Activated CD8-positive, alpha-beta T cell treated with anti-CD3 and anti-CD28 coated beads for 36 hours (primary cell): ENCODE measurements around the gene STK39. TPM values are rescaled to one million over a fixed set of nuclear protein-coding genes. Genes with fewer than 3 reads are reported as not detected.

Experiments used
- ATAC-seq: fragments of 200-7000 bp; cut with Tn5 transposase; one replicate; pipeline ENCODE4 v1.10.0; 2021; ENCODE audit warnings: mild to moderate bottlenecking, moderate library complexity
- CTCF ChIA-PET: fragments of 350-600 bp; sonication (Branson Sonifier 250); formaldehyde crosslinking; loops from one replicate; lab custom pipeline; 2021; ENCODE audit warnings: antibody characterized with exemption; lab: Charles Lee
- POLR2A ChIA-PET: fragments of 350-600 bp; sonication (Branson Sonifier 250); formaldehyde crosslinking; loops from one replicate; lab custom pipeline; 2021; ENCODE audit warnings: antibody characterized with exemption; lab: Charles Lee
- DNase-seq: peaks from one replicate; pipeline ENCODE4 v3.0.0-alpha.2; 2020
- H3K27ac Mint-ChIP-seq: one replicate; pipeline ENCODE4 v1.8.0; 2021; ENCODE audit warnings: mild to moderate bottlenecking, mixed read lengths
- H3K27me3 Mint-ChIP-seq: one replicate; pipeline ENCODE4 v1.8.0; 2021; ENCODE audit warnings: mixed read lengths
- H3K36me3 Mint-ChIP-seq: one replicate; pipeline ENCODE4 v1.8.0; 2021; ENCODE audit warnings: low read depth, mixed read lengths
- H3K4me1 Mint-ChIP-seq: one replicate; pipeline ENCODE4 v1.8.0; 2021; ENCODE audit warnings: low read depth, mixed read lengths
- H3K4me3 Mint-ChIP-seq: one replicate; pipeline ENCODE4 v1.8.0; 2021; ENCODE audit warnings: mild to moderate bottlenecking, moderate library complexity, mixed read lengths
- H3K9me3 Mint-ChIP-seq: one replicate; pipeline ENCODE4 v1.8.0; 2021; ENCODE audit warnings: mixed read lengths
- CTCF ChIP-seq: fragments of 200-600 bp; IDR thresholded peaks from one replicate; pipeline ENCODE4 v1.8.0; 2022; ENCODE audit warnings: antibody characterized with exemption, mild to moderate bottlenecking
- intact Hi-C: fragments of 100-400 bp; cut with micrococcal nuclease; formaldehyde crosslinking; loops from one replicate; pipeline ENCODE4 v1.10.0; 2022
- total RNA-seq, 2 experiments: library from RNA; stranded (reverse); gene quantifications; one replicate each; pipeline ENCODE4 v1.2.3, GENCODE V29; 2021

STK39 gene
- total RNA-seq, 2 experiments from 2014 or later, result 32.8 to 33.9 TPM

GRCh38 chr2:168145011-168145410 lies 102.4 kb downstream of the STK39 start:
- CTCF ChIA-PET, result interaction anchor here (1.5 to 1.8 kb wide), 3 partner anchors 10 to 192 kb away, joined by 4 to 12 read pairs (median 4); no protein-coding TSS in a partner anchor
- peaks cover 5% of the 10 kb centered on the region for H3K4me1 Mint-ChIP-seq
- no peak overlapping the region for H3K27ac Mint-ChIP-seq

GRCh38 chr2:168143813-168144212 lies 103.6 kb downstream of the STK39 start:
- ATAC-seq (no peak), DNase-seq (no peak)
- Mint-ChIP-seq H3K27me3 (no peaks in the 10 kb centered on the region), H3K4me1 (no peaks in the 10 kb centered on the region), H3K9me3 (no peaks in the 10 kb centered on the region), H3K27ac (no peak overlapping the region), H3K36me3 (peaks cover 5% of the 10 kb centered on the region), H3K4me3 (no peak overlapping the region)
- POLR2A ChIA-PET, result interaction anchor here (0.6 kb wide), 1 partner anchor 15 kb away, joined by 3 read pairs; no protein-coding TSS in a partner anchor
- TF ChIP-seq CTCF, result no peak
- CTCF ChIA-PET, result interaction anchor here (0.6 to 1.8 kb wide), 3 partner anchors 9 to 71 kb away, joined by 3 to 12 read pairs (median 4); no protein-coding TSS in a partner anchor
- intact Hi-C loops, result no loop called here

More at GRCh38 chr2:168145011-168145410, 102.4 kb downstream of the STK39 start:
- no peak overlapping the region for H3K4me3 Mint-ChIP-seq
- DNase-seq (no peak), ATAC-seq (no peak)
- intact Hi-C loops, result no loop called here
- no peak for TF ChIP-seq CTCF
- H3K27me3 Mint-ChIP-seq, result no peaks in the 10 kb centered on the region
- POLR2A ChIA-PET, result interaction anchor here (0.6 kb wide), 1 partner anchor 656 kb away, joined by 3 read pairs; no protein-coding TSS in a partner anchor
- H3K36me3 Mint-ChIP-seq, result peaks cover 3% of the 10 kb centered on the region
- H3K9me3 Mint-ChIP-seq, result no peaks in the 10 kb centered on the region

- Mint-ChIP-seq H3K9me3 (no peaks in the 10 kb centered on the region), H3K27me3 (no peaks in the 10 kb centered on the region), H3K4me3 (no peak overlapping the region), H3K36me3 (peaks cover 14% of the 10 kb centered on the region), H3K27ac (no peak overlapping the region), H3K4me1 (peaks cover 8% of the 10 kb centered on the region)
- ChIA-PET CTCF (interaction anchor here (0.8 to 1.3 kb wide), 2 partner anchors 22 kb away, joined by 3 read pairs; no protein-coding TSS in a partner anchor), POLR2A (interaction anchor here (0.6 kb wide), 1 partner anchor 633 kb away, joined by 3 read pairs; no protein-coding TSS in a partner anchor)
- DNase-seq, result no peak
- no peak for TF ChIP-seq CTCF
- ATAC-seq, result no peak
- intact Hi-C loops, result no loop called here
Measured at GRCh38 chr2:168140892-168141291, 106.5 kb downstream of the STK39 start.

GRCh38 chr2:168139852-168140251 lies 107.5 kb downstream of the STK39 start:
- intact Hi-C loops, result no loop called here
- ChIA-PET CTCF (no interaction called here), POLR2A (no interaction called here)
- H3K4me1 Mint-ChIP-seq, result peaks cover 8% of the 10 kb centered on the region
- no peaks in the 10 kb centered on the region for H3K27me3 Mint-ChIP-seq
- DNase-seq (no peak), ATAC-seq (no peak)
- H3K9me3 Mint-ChIP-seq, result no peaks in the 10 kb centered on the region
- no peak overlapping the region for H3K4me3 Mint-ChIP-seq
- peaks cover 18% of the 10 kb centered on the region for H3K36me3 Mint-ChIP-seq
- TF ChIP-seq CTCF, result no peak
- H3K27ac Mint-ChIP-seq, result no peak overlapping the region

GRCh38 chr2:168138901-168139300 lies 108.5 kb downstream of the STK39 start:
- intact Hi-C loops, result no loop called here
- no peak for ATAC-seq
- Mint-ChIP-seq H3K27me3 (no peaks in the 10 kb centered on the region), H3K4me3 (no peak overlapping the region), H3K27ac (no peak overlapping the region), H3K9me3 (no peaks in the 10 kb centered on the region), H3K36me3 (peaks cover 19% of the 10 kb centered on the region), H3K4me1 (peaks cover 8% of the 10 kb centered on the region)
- CTCF ChIA-PET, result no interaction called here
- no peak for DNase-seq
- POLR2A ChIA-PET, result no interaction called here
- TF ChIP-seq CTCF, result no peak
